ENCODE measurements around the gene LONP1. TPM values are rescaled to one million over a fixed set of nuclear protein-coding genes. Genes with fewer than 3 reads are reported as not detected.
A peak's percentile ranks its signal among the peaks of the same experiment; 100 is the strongest.

Gene LONP1
- total RNA-seq, 1 donor, result 163 TPM

DNA sequence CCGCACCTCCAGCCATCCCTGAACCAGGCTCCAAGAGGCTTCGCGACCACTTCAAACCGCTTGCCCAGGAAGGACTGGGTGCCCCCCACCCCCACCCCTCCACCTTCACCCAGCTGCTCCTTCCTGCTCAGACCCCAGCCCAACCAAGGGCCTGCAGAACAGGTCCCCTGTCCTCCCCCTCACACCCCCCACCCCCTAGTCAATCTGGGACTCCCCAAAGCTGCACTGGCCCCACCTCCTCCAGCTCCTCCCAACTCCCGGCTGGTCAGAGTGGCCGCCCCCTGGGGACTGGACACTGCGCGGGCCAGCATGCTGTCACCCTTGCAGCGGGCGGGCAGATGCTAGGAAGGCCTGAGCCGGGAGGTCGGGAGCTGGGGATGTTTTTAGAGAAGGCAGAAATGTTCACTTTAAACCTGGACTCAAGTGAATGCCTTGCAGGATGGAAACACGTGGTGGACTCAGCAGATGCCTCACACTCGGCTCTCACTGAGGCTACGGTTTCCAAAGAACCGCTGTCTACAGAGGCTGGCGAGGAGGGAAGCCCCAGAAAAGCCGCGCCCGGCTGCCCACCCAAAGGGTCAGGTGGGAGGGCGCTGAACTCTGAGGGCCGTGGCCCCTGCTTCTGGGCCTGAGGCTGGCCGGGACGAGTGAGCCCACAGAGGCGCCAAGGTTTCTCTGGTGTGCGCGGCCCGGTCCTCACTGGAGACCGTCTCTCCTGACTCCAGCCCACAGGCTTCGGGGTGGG, 21.9 kb downstream of the LONP1 start:
- H4K20me1 ChIP-seq (ENCODE audit: insufficient read depth, low read length), result peaks cover 43% of the 10 kb centered on the region

DNA sequence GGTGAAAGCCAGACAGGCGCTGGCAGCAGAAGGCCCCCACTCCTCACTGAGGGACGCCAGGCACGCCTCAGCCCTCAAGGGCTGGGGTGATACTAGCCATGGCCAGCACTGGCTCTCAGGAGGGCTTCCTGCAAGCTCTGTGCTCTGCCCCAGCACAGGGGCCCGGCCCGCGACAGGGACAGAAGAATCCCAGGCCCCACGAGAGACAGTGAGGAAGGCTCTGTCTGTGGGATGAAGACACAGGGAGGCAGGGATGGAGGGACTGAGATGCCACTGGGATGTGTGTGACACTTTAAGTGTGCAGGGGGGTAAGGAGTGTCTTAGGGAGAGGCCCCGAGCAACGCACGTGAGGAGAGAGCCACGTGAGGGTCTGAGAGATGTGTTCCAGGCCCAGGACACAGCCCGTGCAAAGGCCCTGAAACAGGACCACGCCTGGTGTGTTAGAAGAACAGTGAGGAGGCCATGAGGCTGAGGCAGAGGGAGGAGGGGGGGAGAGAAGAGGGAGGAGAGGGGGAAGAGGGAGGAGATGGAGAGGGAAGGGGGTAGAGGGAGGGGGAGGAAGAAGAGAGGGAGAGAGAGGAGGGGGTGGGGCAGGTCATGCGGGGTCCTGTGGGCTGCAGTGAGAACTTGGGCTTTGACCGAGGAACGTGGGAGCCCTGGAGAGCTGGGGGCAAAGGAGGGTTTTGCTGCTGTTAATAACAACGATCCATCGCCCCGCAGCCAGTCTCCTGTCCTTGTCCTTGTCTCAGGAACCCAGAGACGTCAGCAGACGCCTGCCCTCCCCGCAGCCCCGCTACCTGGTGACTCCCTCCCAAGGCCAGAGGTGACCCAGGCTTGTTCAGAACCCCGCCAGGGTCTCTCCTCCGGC, 22.7 kb downstream of the LONP1 start:
- H4K20me1 ChIP-seq (ENCODE audit: insufficient read depth, low read length), result peaks cover 50% of the 10 kb centered on the region
- DNase-seq (ENCODE audit: insufficient read length, low spot score, missing footprints), result peak; percentile 77
- TF ChIP-seq, protein P1, sequence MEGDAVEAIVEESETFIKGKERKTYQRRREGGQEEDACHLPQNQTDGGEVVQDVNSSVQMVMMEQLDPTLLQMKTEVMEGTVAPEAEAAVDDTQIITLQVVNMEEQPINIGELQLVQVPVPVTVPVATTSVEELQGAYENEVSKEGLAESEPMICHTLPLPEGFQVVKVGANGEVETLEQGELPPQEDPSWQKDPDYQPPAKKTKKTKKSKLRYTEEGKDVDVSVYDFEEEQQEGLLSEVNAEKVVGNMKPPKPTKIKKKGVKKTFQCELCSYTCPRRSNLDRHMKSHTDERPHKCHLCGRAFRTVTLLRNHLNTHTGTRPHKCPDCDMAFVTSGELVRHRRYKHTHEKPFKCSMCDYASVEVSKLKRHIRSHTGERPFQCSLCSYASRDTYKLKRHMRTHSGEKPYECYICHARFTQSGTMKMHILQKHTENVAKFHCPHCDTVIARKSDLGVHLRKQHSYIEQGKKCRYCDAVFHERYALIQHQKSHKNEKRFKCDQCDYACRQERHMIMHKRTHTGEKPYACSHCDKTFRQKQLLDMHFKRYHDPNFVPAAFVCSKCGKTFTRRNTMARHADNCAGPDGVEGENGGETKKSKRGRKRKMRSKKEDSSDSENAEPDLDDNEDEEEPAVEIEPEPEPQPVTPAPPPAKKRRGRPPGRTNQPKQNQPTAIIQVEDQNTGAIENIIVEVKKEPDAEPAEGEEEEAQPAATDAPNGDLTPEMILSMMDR (IDR thresholded peaks at IDR 0.05; ENCODE audit: extremely low read depth, low read depth, low read length), result no peak
- H3K27ac ChIP-seq (ENCODE audit: low read depth, low read length), result no peak overlapping the region
- H3K79me2 ChIP-seq (ENCODE audit: insufficient read depth, low read length), result peaks cover 58% of the 10 kb centered on the region
- H2AFZ ChIP-seq (ENCODE audit: low read length), result no peak overlapping the region
- H3K4me1 ChIP-seq (ENCODE audit: insufficient read depth, low read length), result peaks cover under 1% of the 10 kb centered on the region
- H3K36me3 ChIP-seq (ENCODE audit: insufficient read depth, low read length), result peaks cover 74% of the 10 kb centered on the region
- no peaks in the 10 kb centered on the region for H3K9me3 ChIP-seq (ENCODE audit: low read depth, low read length)
- H3K27me3 ChIP-seq (ENCODE audit: insufficient read depth, low read length), result no peaks in the 10 kb centered on the region
- no peak overlapping the region for H3K4me3 ChIP-seq (ENCODE audit: insufficient read depth, low read length)
- no peak overlapping the region for H3K4me2 ChIP-seq (ENCODE audit: insufficient read depth, low read length)

More for the DNA sequence above, 21.9 kb downstream of the LONP1 start:
- H3K27ac ChIP-seq (ENCODE audit: low read depth, low read length), result no peak overlapping the region
- TF ChIP-seq, protein P1 (IDR thresholded peaks at IDR 0.05; ENCODE audit: extremely low read depth, low read depth, low read length), result no peak
- H3K27me3 ChIP-seq (ENCODE audit: insufficient read depth, low read length), result no peaks in the 10 kb centered on the region
- DNase-seq (ENCODE audit: insufficient read length, low spot score, missing footprints), result peak; percentile 89
- H3K79me2 ChIP-seq (ENCODE audit: insufficient read depth, low read length), result peaks cover 50% of the 10 kb centered on the region
- no peaks in the 10 kb centered on the region for H3K9me3 ChIP-seq (ENCODE audit: low read depth, low read length)
- no peak overlapping the region for H3K4me3 ChIP-seq (ENCODE audit: insufficient read depth, low read length)
- H3K4me1 ChIP-seq (ENCODE audit: insufficient read depth, low read length), result no peaks in the 10 kb centered on the region
- no peak overlapping the region for H2AFZ ChIP-seq (ENCODE audit: low read length)
- peaks cover 66% of the 10 kb centered on the region for H3K36me3 ChIP-seq (ENCODE audit: insufficient read depth, low read length)
- no peak overlapping the region for H3K4me2 ChIP-seq (ENCODE audit: insufficient read depth, low read length)

GRCh38 chr19:5696196-5697021, 23.5 kb downstream of the LONP1 start:
- H3K9me3 ChIP-seq (ENCODE audit: low read depth, low read length), result no peaks in the 10 kb centered on the region
- peaks cover 66% of the 10 kb centered on the region for H3K79me2 ChIP-seq (ENCODE audit: insufficient read depth, low read length)
- no peak overlapping the region for H3K4me3 ChIP-seq (ENCODE audit: insufficient read depth, low read length)
- no peak overlapping the region for H3K4me2 ChIP-seq (ENCODE audit: insufficient read depth, low read length)
- no peaks in the 10 kb centered on the region for H3K27me3 ChIP-seq (ENCODE audit: insufficient read depth, low read length)
- H3K36me3 ChIP-seq (ENCODE audit: insufficient read depth, low read length), result peaks cover 82% of the 10 kb centered on the region
- peak; percentile 74 for DNase-seq (ENCODE audit: insufficient read length, low spot score, missing footprints)
- H3K4me1 ChIP-seq (ENCODE audit: insufficient read depth, low read length), result peaks cover 7% of the 10 kb centered on the region
- H3K27ac ChIP-seq (ENCODE audit: low read depth, low read length), result no peak overlapping the region
- H2AFZ ChIP-seq (ENCODE audit: low read length), result no peak overlapping the region
- TF ChIP-seq, protein P1 (IDR thresholded peaks at IDR 0.05; ENCODE audit: extremely low read depth, low read depth, low read length), result no peak
- peaks cover 59% of the 10 kb centered on the region for H4K20me1 ChIP-seq (ENCODE audit: insufficient read depth, low read length)
